NCI-H1105 treated with DMSO at 0.1 percent for 48 hours (cell line): ENCODE data around the gene ERAL1.
"Not testable (repeated sequence)": the region's sequence is repeated elsewhere in the genome, so short reads cannot be mapped to it uniquely, and the experiment has no call there.

Experiments used
- DNase-seq: peaks from one replicate; lab custom pipeline; 2025; lab: John Stamatoyannopoulos, UW

ERAL1 gene

GRCh38 chr17:28854457-28855335, at the start of gene ERAL1:
ERAL1 (plus strand) TSS chr17:28855016; CDS start chr17:28855035, 19 bp downstream.
- peak; percentile 78 for DNase-seq

DNA sequence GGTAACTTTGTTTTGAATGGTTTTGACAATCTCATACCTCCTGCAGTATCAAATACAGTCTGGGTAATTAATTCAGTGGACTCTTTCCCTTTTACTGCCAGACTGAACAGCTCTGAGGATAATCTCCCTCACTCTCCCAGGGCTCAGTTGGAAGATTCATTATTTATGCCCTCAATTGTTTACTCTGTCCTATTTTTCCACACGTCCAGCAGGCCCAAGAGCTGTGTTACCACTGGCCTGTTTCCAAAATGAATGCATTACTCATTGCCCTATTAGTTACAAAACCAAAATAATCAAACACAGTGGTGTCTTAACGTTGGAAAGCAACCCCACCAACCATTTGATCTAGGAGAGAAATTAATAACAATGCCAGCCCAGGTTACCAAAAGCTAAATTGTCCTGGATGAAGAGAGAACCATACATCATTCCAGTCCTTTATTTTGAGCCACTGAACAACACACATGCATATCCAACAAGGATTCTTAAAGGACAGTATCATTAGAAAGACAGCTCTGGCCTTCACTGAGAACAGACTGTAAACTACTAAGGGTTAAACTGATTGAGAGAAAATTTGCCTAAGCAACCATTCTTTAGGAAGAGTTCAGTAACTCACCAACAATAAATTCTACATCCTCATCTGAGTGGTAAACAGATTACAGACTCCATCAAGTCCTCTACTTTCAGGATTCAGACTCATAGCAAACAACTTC, 46.7 kb upstream of the ERAL1 start:
- DNase-seq = peak; percentile 4

DNA sequence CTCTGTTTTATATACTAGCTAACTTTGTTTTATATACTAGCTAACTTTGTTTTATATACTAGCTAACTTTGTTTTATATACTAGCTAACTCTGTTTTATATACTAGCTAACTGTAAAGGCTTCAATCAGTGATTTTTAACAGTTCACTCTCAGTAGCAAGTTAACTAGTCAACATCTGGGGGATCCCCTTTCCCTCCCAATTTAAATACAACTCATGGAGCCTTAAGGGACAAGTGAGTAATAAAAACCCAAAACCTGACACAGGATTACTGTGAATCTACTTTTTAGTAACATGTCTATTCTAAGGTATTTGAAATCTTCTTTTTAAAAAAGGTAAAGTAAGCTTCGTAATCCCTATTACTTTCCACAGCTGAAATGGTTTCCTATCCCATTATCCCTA, 44.4 kb upstream of the ERAL1 start:
- DNase-seq = no peak

- DNase-seq = peak; percentile 28
Observed at GRCh38 chr17:28811651-28812090, 43.1 kb upstream of the ERAL1 start.

DNA sequence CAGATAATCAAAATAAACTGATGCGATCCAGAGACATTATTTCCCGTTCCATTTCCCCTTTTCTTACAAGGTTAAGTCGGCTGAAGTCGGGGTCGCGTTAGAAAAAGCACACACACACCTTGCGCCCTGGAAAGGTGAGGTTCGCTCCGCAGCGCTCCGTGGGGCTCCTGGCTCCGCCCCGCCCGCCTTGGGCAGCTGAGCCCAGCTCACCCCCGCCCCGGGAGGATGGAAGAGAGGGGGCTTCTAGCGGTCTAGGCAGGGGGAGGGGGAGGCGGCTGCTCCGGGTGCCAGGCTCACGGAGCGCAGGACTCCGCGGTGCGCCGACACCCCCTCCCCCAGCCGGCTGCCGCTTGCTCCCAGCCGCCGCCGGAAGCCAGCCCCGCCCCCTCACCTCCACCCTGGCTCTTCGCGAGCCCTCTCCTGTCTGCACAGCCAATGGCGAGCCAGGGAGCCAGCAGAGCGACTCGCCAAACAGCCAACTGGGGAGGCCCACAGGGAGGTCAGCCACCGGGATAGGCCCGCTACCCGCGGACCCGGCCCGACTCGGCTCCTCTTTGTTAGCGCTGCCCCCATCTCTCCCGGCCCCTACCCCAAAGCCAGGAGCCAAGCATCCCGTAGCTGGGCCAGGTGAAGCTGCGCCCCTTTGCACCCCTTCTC, 42.6 kb upstream of the ERAL1 start:
- DNase-seq = peak; percentile 95

DNA sequence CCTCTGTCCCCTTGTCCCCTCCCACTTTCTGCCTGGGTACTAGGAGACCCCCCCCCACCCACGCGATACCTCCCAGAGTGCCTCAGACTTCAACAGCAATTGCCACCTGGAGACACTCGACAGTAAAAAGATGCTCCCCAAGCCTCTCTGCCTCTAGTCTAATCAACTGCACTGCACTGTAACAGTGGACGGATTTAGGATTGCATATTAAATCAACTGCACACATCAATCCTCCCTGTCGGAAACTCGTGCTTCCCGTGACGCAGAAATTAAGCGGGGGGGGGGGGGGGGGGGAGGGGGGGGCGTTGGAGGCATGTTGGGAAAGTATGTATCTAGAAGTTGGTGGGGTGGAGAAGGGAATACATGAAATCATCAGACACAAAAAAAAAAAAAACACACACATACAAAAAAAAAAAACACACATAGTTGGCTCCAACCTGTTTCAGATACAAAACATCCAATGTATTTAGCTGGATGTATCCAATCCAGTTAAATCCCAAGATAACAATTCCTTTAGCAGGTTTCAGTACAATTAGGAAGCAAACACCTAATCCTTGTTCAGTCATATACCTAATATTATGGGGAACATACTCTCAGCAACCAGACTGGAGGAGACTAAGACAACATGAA, 42.0 kb upstream of the ERAL1 start:
- DNase-seq = peak; percentile 89

DNA sequence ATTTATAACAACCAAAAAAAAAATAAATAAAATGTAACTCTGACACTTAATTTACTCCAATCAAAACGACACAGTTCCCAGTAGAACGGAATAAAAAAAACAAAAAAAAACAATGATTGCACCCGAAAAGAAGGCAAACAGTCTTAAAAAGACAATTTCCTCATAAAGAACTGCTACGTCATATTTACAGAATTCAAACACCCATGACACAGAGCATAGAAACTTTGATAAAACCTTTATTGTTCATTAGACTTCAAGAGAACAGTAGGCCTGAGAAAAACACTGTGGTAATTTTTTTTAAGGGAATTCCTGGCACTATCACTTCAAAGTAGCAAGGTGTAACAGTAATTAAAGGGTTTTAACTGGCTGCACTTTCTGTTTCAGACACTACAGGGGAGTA, 38.3 kb upstream of the ERAL1 start:
- no peak for DNase-seq

DNA sequence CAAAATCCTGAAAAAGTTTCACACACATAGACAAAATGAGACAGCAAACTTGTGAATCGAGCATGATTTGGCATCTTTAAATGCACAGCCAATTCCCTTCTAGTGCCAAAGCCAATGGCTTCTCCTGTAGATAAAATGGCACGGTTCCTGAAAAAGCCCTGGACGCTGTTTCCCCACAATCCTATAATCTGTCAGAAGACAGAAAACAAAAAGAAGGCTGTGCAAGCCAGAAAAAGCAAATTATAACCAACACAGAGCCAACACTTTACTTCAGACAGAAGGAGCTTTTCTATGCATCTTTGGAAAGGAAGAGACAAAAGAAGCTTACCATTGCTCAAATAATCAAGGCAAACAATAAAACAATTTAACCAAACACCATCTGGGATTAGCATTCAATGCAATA, 36.0 kb upstream of the ERAL1 start:
- DNase-seq = no peak

DNA sequence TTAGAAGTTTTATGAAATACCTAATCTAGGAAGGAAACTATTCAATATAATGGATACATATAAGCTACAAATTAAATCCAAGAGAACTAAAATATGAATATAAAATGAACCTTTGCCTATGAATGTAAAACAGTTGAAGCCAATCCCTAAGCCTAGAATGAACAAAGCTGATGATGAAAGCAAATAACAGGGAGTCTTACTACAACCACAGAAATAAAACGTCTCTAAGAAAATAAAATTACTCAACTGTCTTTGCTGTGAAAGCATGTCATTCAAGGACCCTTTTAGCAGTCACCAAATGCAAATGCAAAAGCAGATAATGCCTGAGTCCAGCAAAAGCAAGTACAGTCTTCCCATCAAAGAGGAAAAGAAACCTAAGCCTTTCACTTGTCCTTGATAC, 35.2 kb upstream of the ERAL1 start:
- no peak for DNase-seq

- no peak for DNase-seq
Observed at GRCh38 chr17:28827672-28828071, 27.1 kb upstream of the ERAL1 start.

DNA sequence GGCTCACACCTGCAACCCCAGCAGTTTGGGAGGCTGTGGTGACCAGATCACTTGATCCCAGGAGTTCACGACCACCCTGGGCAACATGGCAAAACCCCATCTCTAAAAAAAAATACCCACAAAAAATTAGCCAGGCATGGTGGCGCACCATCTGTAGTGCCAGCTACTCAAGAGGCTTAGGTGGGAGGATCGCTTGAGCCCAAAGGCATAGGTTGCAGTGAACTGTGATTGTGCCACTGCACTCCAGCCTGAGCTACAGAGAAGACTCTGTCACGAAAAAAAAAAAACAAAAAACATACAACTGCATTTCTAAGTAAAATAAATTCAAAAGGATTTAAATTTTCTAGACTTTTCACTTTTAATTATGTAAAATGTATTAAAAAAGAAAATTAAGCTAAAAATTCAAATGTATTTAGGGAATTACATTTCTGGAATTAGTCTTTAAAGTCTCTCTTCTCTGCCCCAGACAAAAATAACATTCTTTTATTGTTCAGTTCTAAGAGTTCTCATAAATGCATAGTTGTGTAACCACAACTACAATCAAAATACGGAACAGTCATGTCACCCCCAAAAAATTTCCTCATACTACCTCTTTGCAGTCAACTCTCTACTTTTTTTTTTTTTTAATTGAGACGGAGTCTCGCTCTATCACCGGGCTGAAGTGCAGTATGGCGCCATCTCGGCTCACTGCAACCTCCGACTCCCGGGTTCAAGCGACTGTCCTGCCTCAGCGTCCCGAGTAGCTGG, 26.3 kb upstream of the ERAL1 start:
- no peak for DNase-seq

DNA sequence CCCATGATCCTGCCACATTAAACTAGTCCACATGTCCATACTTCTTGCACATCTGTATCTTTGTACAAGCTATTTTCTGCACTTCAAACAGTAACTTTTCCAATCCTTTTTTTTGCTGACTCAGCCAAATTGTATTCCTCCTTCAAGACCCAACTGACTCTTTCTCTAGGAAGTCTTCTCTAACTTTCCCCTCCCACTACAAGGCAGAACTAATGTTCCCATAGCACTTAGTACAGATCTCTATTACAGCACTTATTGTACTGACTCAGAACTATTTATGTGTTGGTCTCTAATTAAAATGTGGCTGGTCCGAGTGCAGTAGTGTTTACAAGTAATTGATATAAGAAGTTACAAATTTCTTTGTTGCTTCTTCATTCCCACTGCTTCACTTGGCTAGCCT, 20.4 kb upstream of the ERAL1 start:
- DNase-seq = no peak

GRCh38 chr17:28836541-28836940, 18.3 kb upstream of the ERAL1 start:
- DNase-seq = not testable (repeated sequence)

GRCh38 chr17:28839221-28839620, 15.6 kb upstream of the ERAL1 start:
- no peak for DNase-seq

GRCh38 chr17:28841901-28842281, 12.9 kb upstream of the ERAL1 start:
- DNase-seq = no peak

- peak; percentile 80 for DNase-seq
Observed at GRCh38 chr17:28842282-28843012, 12.4 kb upstream of the ERAL1 start, which contains the start of gene FAM222B. FAM222B (minus strand) TSS chr17:28842790; CDS start chr17:28766667, 76,123 bp downstream.

- no peak for DNase-seq
Observed at GRCh38 chr17:28843816-28844148, 11.0 kb upstream of the ERAL1 start.

DNA sequence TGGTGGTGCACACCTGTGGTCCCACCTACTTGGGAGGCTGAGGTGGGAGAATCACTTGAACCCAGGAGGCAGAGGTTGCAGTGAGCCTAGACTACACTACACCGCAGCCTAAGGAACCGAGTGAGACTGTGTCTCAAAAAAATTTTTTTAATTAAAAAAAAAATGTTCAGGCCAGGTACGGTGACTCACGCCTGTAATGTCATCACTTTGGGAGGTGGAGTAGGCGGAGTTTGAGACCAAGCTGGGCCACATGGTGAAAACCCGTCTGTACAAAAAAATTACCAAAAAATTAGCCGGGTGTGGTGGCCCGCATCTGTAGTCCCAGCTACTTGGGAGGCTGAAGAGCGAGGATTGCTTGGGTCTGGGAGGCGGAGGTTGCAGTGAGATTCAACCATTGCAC, 8.6 kb upstream of the ERAL1 start:
- no peak for DNase-seq

GRCh38 chr17:28846699-28847098, 8.1 kb upstream of the ERAL1 start:
- not testable (repeated sequence) for DNase-seq

GRCh38 chr17:28848667-28849066, 6.1 kb upstream of the ERAL1 start:
- DNase-seq = not testable (repeated sequence)

DNA sequence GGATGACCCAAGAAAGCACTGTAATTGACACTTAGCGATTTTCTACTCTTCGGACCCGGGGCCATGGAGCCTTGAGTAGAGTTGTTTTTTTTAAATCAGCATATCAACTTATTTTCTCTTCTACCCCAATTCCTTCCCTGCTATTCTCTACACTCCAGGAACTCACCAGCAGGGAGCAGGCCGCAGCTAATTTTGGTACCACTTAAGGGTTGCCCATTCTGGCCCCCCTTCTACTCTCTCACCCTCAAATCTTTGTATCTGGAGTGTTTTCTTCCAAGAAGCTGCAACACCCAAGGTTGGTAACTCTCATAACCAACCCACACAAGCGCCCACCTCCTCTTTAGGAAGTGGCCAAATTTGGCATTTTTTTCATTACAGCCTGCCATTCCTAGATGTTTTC, 5.5 kb upstream of the ERAL1 start:
- no peak for DNase-seq
